Astrocyte (in vitro differentiated cells and primary cell): ENCODE data around the gene ZNF3.

Source experiments
- CTCF ChIP-seq: IDR thresholded peaks from 2 replicates; pipeline ENCODE4 v1.5.1; 2011; ENCODE audit warnings: low read depth, mild to moderate bottlenecking, inconsistent platforms, low read length, moderate library complexity; ENCODE audit not compliant: insufficient read depth
- EZH2 ChIP-seq: IDR thresholded peaks from 2 replicates; pipeline ENCODE4 v1.6.1; 2012; ENCODE audit warnings: mild to moderate bottlenecking, low read length, inconsistent platforms; ENCODE audit not compliant: insufficient read depth

- TF ChIP-seq CTCF, result no peak
- no peak for TF ChIP-seq EZH2
Observed at GRCh38 chr7:100101016-100101862, 19.7 kb upstream of the ZNF3 start, which contains the start of the genes AP4M1 and MCM7.
